Activated CD4-positive, alpha-beta T cell treated with anti-CD3 and anti-CD28 coated beads, Interleukin-2, Interleukin-6, amounts not matched to agents 100 ng/mL and 50 ng/mL, durations not matched to agents 16 hours and 8 hours (primary cell): ENCODE measurements around the gene PACSIN3.
"Not testable (repeated sequence)": the region's sequence is repeated elsewhere in the genome, so short reads cannot be mapped to it uniquely, and the experiment has no call there.

Experiments
- DNase-seq: peaks from one replicate; pipeline ENCODE4 v3.0.0-alpha.2; 2020

PACSIN3 gene

DNA sequence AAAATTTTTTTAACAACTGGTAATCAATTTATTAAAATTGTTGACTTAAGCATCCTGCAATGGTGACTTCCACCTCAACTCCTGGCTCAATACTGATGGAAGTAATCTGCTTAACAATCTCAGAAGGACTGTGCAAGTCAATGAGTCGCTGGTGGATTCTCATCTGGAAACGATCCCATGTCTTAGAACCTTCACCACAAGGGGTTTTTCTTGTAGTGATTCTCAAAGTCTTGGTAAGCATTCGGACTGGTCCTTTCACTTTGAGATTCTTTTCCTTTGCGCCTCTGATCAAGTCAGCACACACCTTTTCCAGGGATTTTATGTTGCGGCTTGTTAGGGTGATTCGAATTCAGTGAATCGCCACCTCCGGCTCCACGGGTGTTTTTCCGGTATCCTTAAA is 4.9 kb upstream of the PACSIN3 start:
- not testable (repeated sequence) for DNase-seq

DNA sequence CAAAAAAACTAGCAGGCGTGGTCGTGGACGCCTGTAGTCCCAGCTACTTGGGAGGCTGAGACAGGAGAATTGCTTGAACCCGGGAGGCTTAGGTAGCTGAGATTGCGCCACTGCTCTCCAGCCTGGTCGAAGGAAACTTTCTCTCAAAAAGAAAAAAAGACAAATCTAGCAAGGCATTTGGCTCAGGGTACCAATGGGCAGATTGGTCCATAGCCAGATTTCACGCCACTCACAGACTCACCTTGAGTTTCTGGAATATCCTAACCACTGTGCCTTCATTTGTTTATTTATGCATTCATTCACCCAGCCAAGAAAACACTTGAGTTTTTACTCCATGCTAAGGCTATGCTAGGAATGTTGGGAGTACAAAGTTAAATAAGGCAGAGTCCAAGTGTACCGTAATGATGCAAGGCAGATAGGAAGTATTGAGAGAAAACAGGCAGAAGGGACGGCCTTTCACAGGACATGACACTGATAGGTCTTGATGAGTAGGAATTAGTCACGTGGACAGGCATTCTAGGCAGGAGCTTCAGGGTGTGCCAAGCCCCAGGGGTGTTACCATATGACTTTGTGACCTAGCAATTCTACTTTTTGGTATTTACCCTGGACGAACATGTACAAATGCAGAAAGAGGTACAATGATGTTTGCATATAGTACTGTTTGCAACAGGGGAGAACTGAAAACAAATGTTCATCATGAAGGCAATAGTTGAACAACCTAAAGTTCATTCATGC is 3.0 kb upstream of the PACSIN3 start:
- no peak for DNase-seq

DNA sequence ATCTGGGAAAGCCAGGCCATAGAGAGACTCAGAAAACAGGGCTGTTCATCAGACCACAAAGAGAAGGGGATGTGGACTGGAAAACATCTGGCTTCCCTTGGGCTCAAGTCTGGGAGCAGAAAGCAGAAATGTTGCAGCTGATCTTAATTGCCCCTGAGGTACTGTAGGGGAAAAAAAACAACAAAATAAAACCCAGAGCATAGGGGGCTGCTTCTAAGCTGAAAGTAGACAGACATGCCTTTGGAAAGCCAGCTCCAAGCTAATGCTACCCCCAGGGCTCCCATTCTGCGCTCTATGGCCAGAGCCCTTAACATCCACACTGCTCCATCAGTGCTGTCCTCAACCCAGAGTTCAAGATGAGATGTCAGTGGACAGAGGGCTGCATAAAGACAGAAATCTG is 2.0 kb upstream of the PACSIN3 start:
- no peak for DNase-seq

DNA sequence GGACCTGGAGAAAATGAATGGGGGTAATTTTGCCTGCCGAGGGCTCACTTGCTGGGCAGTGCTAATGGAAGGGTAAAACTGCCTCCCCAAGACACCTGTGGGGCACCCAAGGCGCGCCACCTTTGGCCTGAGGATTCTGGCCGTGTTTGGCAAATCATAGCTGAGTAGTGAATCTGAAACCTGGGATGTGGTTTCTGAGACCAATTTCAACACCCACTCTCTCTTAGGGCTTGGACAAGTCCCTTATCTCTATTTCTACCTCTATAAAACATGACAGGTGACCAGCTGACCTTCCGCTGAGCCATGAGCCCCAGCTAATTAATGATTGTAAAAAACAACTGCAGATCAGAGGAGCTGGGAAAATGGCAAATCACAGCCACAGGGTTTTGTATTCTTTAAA is 1.5 kb upstream of the PACSIN3 start:
- no peak for DNase-seq

DNA sequence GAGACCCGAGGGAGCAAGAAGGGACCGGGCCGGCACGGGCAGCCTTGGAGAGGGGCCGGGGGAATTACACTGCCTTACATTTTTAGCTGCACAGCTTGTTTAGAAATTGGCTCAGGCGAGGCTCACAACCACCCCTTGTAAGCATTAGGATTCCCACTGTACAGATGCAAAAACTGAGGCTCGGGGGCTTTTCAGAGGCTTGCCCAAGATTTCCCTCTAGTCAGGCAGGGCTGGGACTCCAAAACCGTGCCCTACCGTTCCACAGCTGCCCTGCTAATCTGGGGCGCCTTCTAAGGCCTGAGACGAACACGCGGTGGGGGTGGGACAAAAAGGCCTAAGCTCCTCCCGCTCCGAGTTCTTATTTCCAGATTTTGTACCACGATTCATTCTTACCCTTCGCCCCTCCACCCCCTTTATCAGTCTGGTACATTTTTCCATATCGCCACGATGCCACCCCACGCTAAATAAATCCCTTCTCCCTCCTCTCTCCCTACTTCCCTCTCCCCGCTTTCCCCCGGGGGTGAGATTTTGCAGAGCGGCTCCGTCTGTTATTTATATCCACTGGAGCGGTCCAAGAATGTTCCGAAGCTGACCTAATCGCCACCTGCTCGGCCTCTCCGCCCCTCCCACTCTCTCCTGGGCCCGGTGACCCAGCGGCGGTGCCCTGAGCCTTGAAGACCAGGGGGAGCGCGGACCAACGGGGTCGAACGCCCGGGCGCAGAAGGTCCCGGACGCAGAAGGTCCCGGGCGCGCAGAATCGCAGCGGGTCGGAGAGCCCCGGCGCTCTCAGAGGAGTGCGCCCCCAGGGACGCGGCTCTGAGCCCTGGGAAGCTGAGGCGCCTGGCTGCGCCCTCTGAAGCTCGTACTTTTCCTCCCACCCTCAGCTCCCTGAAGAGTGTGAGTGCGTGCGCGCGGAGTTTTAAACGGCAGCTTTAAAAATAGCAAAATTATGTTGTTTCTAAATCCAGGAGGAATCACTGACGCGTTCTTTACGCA is 764 bp upstream of the PACSIN3 start:
- DNase-seq = peak; percentile 48

DNA sequence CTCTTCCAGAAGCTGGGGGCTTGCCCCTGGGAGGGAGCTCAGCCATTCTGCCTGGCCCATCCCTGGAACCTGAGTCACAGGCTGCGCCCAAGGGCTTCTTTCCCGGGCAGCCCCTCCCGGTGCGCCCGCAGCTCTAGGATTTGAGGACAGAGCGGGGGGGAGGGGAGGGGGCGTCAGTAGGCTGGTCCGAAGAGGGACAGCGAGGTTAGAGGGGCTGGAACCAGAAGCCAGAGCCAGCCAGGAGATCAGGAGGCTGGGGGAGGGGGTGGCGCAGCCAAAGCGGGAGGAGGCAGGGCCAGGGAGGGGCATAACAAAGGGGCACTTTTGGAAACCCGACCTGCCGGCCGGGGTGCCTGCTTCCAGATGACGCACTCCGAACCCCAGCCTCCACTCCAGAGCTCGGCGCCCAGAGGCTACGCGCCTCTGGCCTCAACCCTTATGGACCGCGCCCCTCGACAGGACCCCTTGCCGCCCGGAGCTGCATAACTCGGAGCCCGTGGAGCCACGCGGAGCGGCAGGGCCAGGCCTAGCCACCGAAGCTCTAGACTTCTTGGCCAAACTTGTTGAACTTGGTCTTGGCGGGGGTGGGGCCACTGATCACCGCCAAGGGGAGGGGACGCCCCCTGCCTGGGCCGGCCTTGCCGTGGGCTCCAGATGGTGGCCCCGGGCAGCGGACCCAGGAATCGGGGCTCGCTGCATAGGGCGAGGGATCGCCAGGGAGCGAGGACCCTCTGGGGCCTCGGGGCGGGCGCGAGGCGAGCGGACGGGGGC is 744 bp downstream of the PACSIN3 start:
- DNase-seq = no peak

DNA sequence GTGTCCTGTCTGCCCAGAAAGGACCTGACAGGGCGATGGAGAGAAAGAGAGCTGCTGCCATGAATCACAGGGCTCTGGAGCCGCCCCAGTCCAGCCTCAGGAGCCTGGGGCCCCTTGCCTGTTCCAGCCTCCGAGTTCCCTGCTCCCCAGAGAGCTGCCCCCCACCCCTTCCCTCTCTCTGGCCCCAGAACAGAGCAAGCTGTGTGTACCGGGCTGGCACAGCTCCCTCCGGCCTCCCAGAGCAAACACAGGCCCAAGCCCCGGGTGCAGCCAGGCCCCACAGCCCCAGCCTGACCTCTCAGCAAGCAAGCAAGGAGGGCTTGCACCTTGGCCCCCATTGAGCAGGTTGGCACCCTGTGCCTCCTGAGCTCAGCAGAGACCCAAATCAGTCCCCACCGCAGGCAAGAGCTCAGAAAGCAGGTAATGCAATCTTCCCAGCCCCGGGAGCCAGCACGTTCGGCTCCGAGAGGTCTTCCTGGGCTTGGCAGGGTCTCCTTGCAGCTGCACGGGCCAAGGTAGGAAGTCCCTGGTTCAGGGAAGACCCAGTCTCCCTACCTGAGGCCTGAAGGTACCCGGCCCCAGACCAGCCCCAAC is 1.4 kb downstream of the PACSIN3 start:
- no peak for DNase-seq

DNA sequence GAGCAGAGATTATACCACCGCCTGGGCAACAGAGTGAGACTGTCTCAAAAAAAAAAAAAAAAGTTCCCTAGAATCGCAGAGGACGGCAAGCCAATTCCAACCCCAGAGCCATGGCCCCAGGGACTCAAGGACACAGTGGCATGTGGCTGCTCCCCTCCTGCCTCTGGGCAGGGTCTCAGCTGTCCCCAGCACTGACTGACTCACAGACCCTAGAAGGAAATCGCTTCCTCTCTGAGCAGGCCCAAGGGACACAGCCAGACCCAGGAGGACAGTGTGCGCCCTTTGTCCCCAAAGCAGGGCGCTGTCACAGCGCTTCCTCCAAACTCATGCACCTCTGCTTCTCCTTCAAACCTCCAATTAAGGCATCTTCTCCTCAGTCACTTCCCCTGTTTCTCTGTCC is 2.3 kb downstream of the PACSIN3 start:
- no peak for DNase-seq

DNA sequence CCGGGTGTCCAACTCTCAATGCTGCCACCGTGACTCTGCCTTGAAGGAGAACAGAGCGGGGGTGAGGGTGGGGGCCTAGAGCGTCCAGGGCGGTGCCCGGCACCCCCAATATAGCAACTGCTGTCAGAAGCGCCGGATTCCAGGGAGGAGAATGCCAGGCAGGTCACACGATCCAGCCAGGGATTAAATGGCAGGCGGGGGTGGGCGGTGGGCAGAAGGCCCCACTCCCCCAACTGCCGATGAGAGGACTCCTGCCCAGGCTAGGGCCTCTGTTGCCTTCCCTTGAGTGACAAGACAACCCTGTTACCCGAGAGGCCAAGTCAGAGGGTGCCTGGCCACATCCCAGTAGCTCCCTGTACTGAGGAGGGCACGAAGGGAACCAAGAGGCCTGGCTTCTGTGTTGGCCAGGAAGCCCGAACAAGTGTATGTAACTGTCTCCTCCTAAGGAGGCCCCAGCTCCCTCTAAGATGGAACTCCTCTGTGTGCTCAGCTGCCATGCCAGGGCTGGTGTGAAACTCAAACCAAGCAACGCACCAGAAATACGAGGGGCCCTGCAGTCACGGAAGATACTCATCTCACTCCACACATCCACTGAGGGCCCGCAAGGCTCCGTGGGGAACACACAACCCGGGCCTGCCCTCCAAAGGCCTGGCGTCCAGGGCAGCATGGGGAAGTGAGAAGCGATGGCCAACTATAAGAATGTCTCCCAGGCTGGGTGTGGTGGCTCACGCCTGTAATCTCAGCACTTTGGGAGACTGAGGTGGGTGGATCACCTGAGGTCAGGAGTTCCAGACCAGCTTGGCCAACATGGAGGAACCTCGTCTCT is 3.0 kb downstream of the PACSIN3 start:
- no peak for DNase-seq

DNA sequence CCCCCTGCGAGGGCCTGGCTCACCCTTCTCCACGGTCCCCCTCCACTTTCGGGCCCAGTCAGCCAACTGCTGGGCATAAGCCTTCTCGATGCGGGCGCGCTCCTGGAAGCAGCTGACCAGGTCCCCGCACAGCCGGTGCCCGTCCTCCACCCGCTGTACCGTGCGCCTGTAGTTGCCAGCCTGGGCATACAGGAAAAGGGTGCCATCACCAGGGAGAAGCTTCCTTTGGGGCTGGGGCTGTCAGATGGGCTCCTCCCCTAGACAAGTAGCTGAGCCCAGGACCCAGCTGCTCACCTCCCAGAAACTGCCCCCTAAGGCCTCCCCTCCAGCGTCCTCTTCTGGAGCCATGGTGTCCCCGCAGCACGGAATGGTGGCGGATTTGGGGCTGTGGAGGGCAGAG is 3.9 kb downstream of the PACSIN3 start:
- no peak for DNase-seq

DNA sequence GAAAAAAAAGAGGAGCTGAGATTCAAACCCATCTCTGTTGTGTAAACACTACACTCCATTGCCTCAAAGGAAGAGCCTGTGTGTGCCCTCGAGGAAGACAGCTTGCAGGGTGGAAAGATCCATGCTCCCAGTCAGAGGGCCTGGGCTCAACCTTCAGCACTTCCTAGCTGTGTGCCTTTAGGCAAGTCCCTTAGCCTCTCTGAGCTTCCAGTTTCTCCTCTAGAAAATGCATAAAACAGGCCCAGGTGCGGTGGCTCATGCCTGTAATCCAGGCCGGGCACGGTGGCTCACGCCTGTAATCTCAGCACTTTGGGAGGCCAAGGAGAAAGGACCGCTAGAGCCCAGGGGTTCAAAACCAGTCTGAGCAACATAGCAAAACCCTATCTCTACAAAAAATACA is 5.0 kb downstream of the PACSIN3 start:
- no peak for DNase-seq

DNA sequence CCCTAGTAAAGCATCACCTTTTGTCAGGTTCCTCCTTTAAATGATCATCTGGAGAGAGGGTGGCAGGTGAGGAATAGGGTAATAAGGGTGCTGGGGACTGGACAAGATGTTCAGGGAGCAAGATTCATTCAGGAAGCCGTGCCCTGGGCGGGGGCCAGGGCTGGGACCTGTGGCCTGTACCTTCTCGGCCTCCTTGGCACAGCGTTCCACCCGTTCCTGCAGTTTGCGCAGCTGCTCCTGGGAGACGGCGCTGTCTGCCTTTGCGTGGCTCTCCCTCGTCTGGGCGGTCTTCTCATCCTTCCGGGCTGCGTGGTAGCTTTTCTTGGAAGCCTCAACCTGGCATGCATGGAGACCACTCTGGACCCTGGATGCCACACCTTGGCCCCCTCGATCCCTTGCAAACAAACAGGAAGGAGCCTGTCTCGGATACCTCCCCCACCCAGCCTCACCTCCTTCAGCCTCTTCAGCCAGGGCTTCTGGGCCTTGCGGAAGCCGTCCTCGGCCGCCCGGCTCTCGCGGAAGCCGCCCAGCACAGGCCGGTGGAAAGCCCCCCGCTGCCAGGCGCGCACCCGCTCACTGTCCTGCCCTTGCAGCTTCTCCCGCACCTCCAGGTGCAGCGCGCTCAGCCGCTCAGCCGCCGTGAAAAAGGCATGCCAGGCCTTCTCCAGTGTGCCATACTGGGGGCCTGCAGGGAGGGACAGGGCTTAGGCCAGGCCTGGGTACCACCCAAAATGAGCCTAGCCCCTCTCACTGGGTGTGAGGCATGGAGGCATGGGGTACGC is 6.0 kb downstream of the PACSIN3 start:
- no peak for DNase-seq

DNA sequence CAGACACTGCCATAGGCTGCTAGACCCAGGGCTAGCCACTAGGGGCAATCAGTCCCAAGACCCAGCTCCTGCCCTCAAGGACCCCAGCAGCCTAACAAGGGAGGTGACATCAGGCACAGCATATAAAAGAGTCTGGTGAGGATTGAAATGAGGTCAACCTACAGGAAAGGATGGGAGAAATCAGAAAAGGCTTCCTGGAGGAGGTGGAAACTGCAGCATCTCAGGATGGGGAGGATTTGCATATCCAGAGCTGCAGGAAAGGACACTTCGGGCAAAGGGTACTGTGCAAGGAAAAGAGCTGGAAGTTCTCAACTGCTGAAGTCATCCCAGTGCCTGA is 6.6 kb downstream of the PACSIN3 start:
- DNase-seq = peak; percentile 68

DNA sequence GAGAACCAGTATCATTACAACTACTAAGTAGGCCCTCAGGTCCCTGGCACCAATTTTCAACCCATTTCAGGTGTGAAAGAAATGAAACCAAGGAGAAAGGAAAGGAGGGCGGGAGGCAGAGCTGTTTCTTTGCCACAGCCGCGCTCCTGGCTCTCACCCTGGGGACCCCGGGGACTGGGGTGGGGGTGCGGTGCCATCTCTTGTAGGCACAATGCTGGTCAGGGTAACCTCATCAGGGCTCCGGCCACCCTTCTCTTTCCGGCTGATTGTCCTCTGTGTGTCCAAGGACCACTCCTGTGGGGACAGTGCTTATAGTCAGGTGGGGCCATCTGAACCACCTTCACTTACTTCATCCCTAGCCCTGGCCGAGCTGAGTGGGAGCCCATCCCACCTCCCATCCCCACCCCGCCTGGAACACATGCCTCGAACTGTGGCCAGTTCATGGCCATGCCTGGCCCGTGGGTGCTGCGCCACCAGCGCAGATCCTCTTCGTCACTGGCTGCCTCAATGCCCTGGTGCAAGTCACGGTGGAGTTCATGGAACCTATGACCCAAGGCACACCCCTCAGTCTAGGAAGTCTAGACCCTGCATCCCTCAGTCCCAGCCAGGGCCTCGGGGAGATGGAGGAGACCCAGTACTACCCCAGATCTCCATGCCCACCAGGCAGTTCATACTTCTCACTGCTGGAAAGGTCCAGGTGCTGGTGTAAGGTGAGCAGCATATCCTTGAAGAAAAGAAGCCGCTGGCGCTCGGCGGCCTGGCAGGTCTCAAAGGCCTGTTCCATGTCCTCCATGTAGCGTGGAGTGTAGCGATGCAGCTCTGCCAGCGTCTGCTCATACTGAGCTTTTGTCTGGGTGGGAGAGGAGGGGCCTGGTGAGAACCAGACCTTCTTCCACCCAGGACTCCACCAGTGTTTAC is 7.2 kb downstream of the PACSIN3 start:
- no peak for DNase-seq

DNA sequence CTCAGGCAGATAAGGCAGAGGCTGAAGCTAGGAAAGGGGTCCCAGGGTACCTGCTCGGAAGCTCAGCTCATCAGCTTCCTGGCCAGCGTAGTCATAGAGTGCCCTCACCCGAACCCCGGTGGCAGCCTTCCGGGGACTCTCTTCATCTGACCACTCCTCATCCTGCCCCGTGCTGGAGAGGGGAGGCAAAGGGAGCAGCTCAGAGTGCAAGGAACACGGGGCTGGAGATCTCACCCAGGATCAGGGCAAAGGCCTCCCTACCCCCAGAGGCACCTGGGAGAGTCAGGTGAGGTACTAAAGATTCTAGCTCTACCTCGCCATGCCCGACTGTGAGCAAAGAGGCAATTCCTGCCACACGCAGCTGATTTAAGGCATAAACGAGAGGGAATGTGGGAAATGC is 7.9 kb downstream of the PACSIN3 start:
- DNase-seq = no peak

DNA sequence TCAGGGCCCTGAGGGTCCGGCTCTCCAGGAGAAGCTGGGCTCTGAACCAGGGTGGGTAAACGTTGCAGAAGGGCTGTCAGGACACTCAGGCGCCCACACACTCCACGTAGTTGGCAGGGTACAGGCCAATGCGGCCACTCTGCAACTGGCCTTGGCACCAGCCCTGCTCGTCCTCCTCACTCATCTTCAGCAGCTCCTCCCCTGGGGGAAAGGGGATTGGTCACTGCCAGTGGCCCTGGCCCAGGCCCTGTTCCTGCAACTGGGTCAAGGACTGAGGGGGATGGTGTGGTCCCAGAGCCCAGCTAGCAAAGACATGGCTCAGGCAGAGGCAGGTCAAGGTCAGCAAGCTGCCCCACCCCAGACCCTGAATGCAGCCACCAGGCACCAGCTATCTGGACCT is 8.4 kb downstream of the PACSIN3 start:
- DNase-seq = no peak

DNA sequence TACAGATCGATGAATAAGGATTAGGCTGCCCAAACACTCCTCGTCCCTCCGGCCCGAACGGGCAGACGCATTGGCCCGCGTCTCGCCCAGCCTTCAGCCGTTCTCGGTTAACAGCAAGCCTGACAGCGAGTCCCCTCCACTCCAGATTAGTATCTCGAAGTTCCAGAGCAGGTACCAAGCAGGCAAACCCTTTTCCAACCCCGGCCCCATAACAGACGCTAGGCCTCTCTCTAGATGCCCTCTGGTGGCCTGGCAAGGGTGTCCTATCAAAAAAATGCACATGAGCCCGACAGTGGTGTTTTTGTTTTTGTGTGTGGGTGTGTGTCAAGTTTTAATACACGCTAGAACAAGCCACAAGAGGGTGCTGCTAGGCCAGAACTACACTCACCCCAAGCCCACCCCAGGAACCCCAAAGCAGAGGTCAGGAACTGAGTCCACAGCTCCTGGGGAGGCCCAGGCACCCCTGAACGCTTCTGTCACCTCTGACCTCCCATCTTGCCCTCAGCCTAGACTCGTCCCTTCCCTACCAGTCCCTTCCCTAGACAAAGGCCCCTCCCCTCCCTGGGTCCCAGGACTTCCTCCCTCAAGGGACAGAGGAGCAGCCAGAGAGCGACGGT is 8.9 kb downstream of the PACSIN3 start:
- peak; percentile 84 for DNase-seq

DNA sequence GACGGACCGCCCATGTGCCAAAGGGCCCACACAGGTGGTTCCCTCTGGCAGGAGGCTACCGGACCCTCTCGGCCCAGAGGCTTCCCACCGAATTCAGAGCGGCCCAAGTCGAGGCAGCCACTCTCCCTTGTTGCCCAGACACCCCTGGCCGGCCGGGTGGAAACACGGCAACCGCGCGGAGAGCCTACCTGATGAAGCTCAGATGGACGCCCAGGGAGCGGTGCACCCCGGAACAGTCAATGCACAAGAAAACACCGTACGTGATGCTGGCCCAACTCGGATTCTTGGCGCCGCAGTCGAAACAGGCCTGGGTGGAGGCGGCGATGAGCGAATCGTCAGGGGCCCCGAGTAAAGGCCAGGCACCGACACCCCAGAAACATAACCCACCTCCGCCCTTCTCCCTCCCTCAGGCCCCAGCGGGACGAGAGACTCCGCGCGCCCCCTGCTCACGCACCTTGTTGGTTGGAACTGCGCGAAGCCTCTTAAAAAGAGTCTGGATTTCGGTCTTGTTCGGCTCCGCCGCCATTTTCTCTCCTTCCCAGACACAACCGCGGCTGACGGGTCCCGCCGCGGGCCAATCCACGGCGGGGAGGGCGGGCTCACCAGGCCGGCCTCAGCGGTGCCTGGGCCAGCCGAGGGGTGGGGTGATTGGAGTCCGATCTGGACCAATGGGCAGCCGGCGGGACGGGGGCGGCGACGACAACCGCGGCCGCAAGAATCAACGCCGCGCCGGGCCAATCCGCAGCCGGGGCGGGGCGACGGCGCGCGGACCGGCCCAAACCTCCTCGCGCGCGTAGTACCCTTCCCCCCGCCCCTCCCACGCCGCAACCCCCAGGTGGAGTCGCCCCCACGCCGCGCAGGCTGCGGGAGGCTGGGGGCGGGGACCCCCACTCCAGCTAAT is 9.7 kb downstream of the PACSIN3 start, which contains the start of gene ARFGAP2:
TSS of gene ARFGAP2 (minus strand) at position 552 of the 901 bp plus-strand sequence. CDS start at position 526, 26 bp downstream.
- peak; percentile 98 for DNase-seq
